Measurements from ENCODE around the gene CRYM.

DNA sequence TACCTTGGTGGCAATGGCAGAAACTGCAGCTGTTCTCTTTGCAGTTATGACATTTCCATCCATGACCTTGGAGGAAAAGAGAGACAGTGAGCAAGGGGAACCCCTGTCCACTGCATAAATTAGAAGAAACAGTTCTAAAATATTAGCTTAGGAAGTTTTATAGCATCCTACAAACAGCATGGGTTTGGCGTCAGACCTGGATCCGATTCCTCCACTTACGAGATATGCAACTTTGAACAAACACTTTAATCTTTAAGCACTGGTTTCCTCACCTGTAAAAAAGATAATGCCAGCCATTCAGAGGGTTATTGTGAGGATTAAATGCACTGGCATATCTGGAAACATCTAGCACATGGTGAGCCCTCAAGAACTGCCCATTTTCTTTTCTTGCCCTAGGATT is 2.6 kb downstream of the CRYM start:
- TF ChIP-seq, protein P1, sequence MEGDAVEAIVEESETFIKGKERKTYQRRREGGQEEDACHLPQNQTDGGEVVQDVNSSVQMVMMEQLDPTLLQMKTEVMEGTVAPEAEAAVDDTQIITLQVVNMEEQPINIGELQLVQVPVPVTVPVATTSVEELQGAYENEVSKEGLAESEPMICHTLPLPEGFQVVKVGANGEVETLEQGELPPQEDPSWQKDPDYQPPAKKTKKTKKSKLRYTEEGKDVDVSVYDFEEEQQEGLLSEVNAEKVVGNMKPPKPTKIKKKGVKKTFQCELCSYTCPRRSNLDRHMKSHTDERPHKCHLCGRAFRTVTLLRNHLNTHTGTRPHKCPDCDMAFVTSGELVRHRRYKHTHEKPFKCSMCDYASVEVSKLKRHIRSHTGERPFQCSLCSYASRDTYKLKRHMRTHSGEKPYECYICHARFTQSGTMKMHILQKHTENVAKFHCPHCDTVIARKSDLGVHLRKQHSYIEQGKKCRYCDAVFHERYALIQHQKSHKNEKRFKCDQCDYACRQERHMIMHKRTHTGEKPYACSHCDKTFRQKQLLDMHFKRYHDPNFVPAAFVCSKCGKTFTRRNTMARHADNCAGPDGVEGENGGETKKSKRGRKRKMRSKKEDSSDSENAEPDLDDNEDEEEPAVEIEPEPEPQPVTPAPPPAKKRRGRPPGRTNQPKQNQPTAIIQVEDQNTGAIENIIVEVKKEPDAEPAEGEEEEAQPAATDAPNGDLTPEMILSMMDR (conservative IDR thresholded peaks at IDR 0.05; ENCODE audit: low read depth, low read length) = no peak
- no peak for TF ChIP-seq EZH2 (IDR thresholded peaks at IDR 0.05; ENCODE audit: borderline replicate concordance, low read depth, low read length, poor library complexity, severe bottlenecking)
